Measurements from ENCODE around the gene TSEN2. TPM values are rescaled to one million over a fixed set of nuclear protein-coding genes. Genes with fewer than 3 reads are reported as not detected.

TSEN2 gene
- total and polyA plus RNA-seq, 2 of the 13 experiments (the other 11 are each of a cell fraction or from before 2014, with no cell fraction given): 11.0 to 17.3 TPM

GRCh38 chr3:12484198-12484982, at the start of gene TSEN2 (continued):
- TF ChIP-seq ARID5B (CRISPR knock-in tag; IDR thresholded peaks at IDR 0.05) (peak; percentile 50; the same call in 1 of the 2 replicates), ZNF501 (CRISPR knock-in tag; IDR thresholded peaks at IDR 0.05) (peak; percentile 95), HIVEP1 (CRISPR knock-in tag; IDR thresholded peaks at IDR 0.05) (peak; percentile 45; the same call in 1 of the 2 replicates), ZNF383 (CRISPR knock-in tag; IDR thresholded peaks at IDR 0.05; ENCODE audit: borderline replicate concordance) (no peak), ZKSCAN8 (CRISPR knock-in tag; IDR thresholded peaks at IDR 0.05; ENCODE audit: borderline replicate concordance) (peak; percentile 65; the same call in 1 of the 2 replicates), TRIM24 (CRISPR knock-in tag; IDR thresholded peaks at IDR 0.05) (no peak), ZNF253 (CRISPR knock-in tag; IDR thresholded peaks at IDR 0.05; ENCODE audit: borderline replicate concordance) (0 out of 2 replicates have a peak, but pooled peaks have one; percentile 69), ZNF251 (CRISPR knock-in tag; IDR thresholded peaks at IDR 0.05) (no peak), ZNF674 (CRISPR knock-in tag; IDR thresholded peaks at IDR 0.05; ENCODE audit: low read depth) (peak; percentile 40; the same call in 1 of the 2 replicates), LCORL (IDR thresholded peaks at IDR 0.05) (no peak), LCORL (CRISPR knock-in tag; IDR thresholded peaks at IDR 0.05) (peak; percentile 84), MXI1 (IDR thresholded peaks at IDR 0.05; ENCODE audit: borderline replicate concordance, low read depth, low read length) (peak; percentile 95; the same call in 2 of the 3 replicates), PRDM10 (CRISPR knock-in tag; IDR thresholded peaks at IDR 0.05; ENCODE audit: low read depth) (no peak), KLF11 (CRISPR knock-in tag; IDR thresholded peaks at IDR 0.05) (0 out of 2 replicates have a peak, but pooled peaks have one; percentile 19), FOXK1 (CRISPR knock-in tag; IDR thresholded peaks at IDR 0.05; ENCODE audit: borderline replicate concordance, low read depth) (peak; percentile 39; the same call in 1 of the 2 replicates), FIP1L1 (IDR thresholded peaks at IDR 0.05; ENCODE audit: borderline replicate concordance, insufficient read depth, low read depth, low read length) (no peak), ZNF18 (CRISPR knock-in tag; IDR thresholded peaks at IDR 0.05; ENCODE audit: insufficient replicate concordance) (no peak), ZNF737 (CRISPR knock-in tag; IDR thresholded peaks at IDR 0.05; ENCODE audit: borderline replicate concordance) (no peak)
